ENCODE data around the gene SPTBN4. TPM values are rescaled to one million over a fixed set of nuclear protein-coding genes. Genes with fewer than 3 reads are reported as not detected.
"Not testable (repeated sequence)": the region's sequence is repeated elsewhere in the genome, so short reads cannot be mapped to it uniquely, and the experiment has no call there.

Gene SPTBN4
- total and polyA plus RNA-seq, 2 of the 4 experiments (the other 2 are of a cell fraction), result 0.72 to 0.91 TPM

DNA sequence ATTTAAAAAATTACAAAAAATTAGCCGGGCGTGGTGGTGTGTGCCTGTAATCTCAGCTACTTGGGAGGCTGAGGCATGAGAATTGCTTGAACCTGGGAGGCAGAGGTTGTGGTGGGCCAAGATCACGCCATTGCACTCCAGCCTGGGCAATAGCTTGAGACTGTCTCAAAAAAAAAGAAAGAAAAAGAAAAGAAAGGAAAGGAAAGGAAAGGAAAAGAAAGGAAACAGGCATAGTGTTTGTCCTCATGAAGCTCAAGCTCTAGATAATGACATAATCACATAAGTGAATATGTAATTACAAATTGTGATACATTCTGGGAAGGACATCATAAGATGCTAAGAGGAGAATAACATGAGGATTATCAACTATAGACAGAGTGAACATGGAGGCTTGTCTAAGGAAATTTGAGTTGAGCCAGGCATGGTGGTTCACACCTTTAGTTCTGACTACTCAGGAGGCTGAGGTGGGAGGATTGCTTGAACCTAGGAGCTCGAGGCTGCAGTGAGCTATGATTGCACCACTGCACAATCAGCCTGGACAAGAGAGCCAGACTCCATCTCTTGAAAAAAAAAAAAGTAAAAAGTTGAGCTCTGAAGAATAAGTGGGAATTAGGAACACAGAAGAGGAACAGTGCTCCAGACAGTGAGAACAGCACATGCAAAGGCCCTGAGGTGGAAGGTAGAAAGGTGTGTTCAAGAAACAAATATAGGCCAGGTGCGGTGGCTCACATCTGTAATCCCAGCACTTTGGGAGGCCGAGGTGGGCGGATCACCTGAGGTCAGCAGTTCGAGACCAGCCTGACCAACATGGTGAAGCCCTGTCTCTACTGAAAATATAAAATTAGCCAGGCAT is 34.1 kb downstream of the SPTBN4 start:
- H2BK120ac ChIP-seq (ENCODE audit: low read depth, low read length); H2AFZ ChIP-seq (replicated peaks; ENCODE audit: low read length, poor library complexity); BruUV-seq (replicated peaks); H3K27ac ChIP-seq (ENCODE audit: insufficient read depth, low read length); H3K9me3 ChIP-seq (ENCODE audit: control insufficient read depth, insufficient read depth, low read length); intact Hi-C loops (cut with micrococcal nuclease); H4K5ac ChIP-seq (ENCODE audit: low read depth, low read length); H3K56ac ChIP-seq (ENCODE audit: extremely low read depth, insufficient read depth, low read length); POLR2A ChIA-PET (ENCODE audit: unreplicated experiment); H2AK5ac ChIP-seq (ENCODE audit: low read depth, low read length); H3K14ac ChIP-seq (replicated peaks; ENCODE audit: low read depth, low read length); ATAC-seq (ENCODE audit: low read depth); H3K9ac ChIP-seq (ENCODE audit: low read depth, low read length); H2AK9ac ChIP-seq (replicated peaks; ENCODE audit: low read depth, low read length, poor library complexity); dilution Hi-C loops (cut with HindIII; ENCODE audit: low sequenced_read_pairs, unreplicated experiment); H3K9me1 ChIP-seq (ENCODE audit: insufficient read depth, low read length); DNase-seq; H4K20me1 ChIP-seq (ENCODE audit: insufficient read depth, low read length); H4K91ac ChIP-seq (ENCODE audit: insufficient read depth, low read depth, low read length); H4K8ac ChIP-seq (ENCODE audit: low read depth in 2 of 2, low read length in 2 of 2); H3K4me3 ChIP-seq (ENCODE audit: insufficient read depth, low read depth, low read length); H2BK20ac ChIP-seq (ENCODE audit: low read depth, low read length); H3K79me1 ChIP-seq (ENCODE audit: low read depth in 1 of 2, low read length in 2 of 2); H2BK5ac ChIP-seq (ENCODE audit: low read depth, low read length, poor library complexity, severe bottlenecking); H3K23ac ChIP-seq (ENCODE audit: low read depth, low read length); H3K18ac ChIP-seq (ENCODE audit: low read depth, low read length); H3K4me2 ChIP-seq (ENCODE audit: low read depth, low read length); H3K36me3 ChIP-seq (ENCODE audit: control insufficient read depth, insufficient read depth, low read length); H3K4me1 ChIP-seq (ENCODE audit: control insufficient read depth, insufficient read depth, low read length); H3K4ac ChIP-seq (ENCODE audit: low read depth, low read length); H2BK15ac ChIP-seq (ENCODE audit: low read depth, low read length): not testable (repeated sequence)
- H3K27me3 ChIP-seq (ENCODE audit: control insufficient read depth, insufficient read depth, low read length), result peaks cover 17% of the 10 kb centered on the region
- 10% methylated on average over 1 of the region's 8 CpGs; no CpG with 5 or more reads in 1 of the 2 experiments for WGBS, 2 experiments (ENCODE audit: extremely low coverage in 2 of 2, insufficient read length in 1 of 2)
- CTCF ChIA-PET, result interaction anchor here (1.0 to 1.1 kb wide), 2 partner anchors 13 to 37 kb away, joined by 3 to 5 read pairs; no protein-coding TSS in a partner anchor
- in situ Hi-C loops (cut with MboI; ENCODE audit: low sequenced_read_pairs), result loop anchor here (25.0 kb wide), 2 partner anchors 189 to 364 kb away; no protein-coding TSS in a partner anchor
